GM19351 (cell line): Measurements from ENCODE around the gene TMEM181.

Experiments
- ATAC-seq: cut with Tn5 transposase; IDR thresholded peaks from one replicate; pipeline ENCODE4 v1.9.1; 2021; ENCODE audit warnings: mild to moderate bottlenecking, moderate library complexity; ENCODE audit not compliant: unreplicated experiment

TMEM181 gene

GRCh38 chr6:158680481-158680880, 120.6 kb downstream of the TMEM181 start:
- no peak for ATAC-seq

GRCh38 chr6:158684311-158684710, 124.4 kb downstream of the TMEM181 start:
- no peak for ATAC-seq

GRCh38 chr6:158684745-158685324, 124.9 kb downstream of the TMEM181 start:
- ATAC-seq, result no peak
